MM.1S (cell line): ENCODE data around the gene BMERB1.

Experiments used
- EZH2 ChIP-seq: fragments of 300-600 bp; sonication (generic); optimal IDR thresholded peaks from 2 replicates; pipeline ENCODE3; 2017; ENCODE audit warnings: low read depth, mild to moderate bottlenecking, antibody characterized with exemption, low read length, mixed read lengths
- TF ChIP-seq, protein P1 (sequence below): fragments of 300-600 bp; sonication (generic); IDR thresholded peaks from 2 replicates; pipeline ENCODE4 v1.5.1; 2016; ENCODE audit warnings: antibody characterized with exemption, low read length, mixed read lengths

DNA sequence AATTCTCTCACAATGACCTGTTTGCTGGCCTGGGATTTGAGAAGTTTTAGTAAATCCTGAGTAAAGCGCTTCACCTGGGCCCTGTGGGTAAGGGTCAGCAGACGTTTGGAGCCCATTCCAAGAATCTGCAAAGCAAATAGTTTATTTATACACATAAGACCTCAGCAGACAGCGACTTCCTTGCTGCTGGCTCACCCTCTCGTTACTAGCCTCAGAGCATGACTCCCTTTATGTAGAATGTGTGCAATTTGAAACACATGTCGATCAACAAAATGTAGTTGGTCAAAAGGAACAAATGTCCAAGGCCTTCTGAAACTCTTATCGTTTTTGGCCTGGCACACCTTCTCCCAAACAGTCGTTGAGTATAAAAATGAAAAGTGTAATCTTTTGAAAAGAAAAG is 177.2 kb downstream of the BMERB1 start:
- TF ChIP-seq, protein P1, sequence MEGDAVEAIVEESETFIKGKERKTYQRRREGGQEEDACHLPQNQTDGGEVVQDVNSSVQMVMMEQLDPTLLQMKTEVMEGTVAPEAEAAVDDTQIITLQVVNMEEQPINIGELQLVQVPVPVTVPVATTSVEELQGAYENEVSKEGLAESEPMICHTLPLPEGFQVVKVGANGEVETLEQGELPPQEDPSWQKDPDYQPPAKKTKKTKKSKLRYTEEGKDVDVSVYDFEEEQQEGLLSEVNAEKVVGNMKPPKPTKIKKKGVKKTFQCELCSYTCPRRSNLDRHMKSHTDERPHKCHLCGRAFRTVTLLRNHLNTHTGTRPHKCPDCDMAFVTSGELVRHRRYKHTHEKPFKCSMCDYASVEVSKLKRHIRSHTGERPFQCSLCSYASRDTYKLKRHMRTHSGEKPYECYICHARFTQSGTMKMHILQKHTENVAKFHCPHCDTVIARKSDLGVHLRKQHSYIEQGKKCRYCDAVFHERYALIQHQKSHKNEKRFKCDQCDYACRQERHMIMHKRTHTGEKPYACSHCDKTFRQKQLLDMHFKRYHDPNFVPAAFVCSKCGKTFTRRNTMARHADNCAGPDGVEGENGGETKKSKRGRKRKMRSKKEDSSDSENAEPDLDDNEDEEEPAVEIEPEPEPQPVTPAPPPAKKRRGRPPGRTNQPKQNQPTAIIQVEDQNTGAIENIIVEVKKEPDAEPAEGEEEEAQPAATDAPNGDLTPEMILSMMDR = no peak
- no peak for TF ChIP-seq EZH2
